ENCODE data around the gene GFRA4. TPM values are rescaled to one million over a fixed set of nuclear protein-coding genes. Genes with fewer than 3 reads are reported as not detected.

The GFRA4 gene
- polyA plus RNA-seq, 2 of the 4 experiments (the other 2 are of a cell fraction) = not detected

DNA sequence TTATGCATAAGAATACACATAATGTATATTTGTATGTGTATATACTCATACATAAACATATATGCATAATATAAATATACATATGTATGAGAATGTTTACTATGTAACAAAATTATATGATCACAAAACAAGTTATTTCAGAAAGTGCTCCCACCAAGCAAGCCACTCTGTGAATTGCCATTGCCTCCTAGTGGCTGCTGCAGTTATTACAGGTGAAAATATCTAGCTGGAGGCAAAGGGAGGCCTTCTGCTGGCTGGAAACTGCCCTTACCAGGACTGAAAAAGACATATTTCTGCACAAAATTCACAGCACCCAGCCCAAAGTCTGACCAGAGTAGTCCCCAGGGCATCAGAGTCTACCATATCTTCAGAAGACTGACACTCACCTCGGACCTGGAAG is 33.0 kb upstream of the GFRA4 start:
- no peak for ATAC-seq
- Histone ChIP-seq H3K4me2 (no peak overlapping the region), H3K9me3 (0 out of 3 replicates have a peak, but pooled peaks cover 2% of the 10 kb centered on the region), H3K4me3 (no peak overlapping the region), H3K27ac (no peak overlapping the region), H3K4me1 (no peaks in the 10 kb centered on the region)
- CTCF ChIA-PET = interaction anchor here (0.9 to 61.5 kb wide), 4 partner anchors 9 to 147 kb away, joined by 3 to 2233 read pairs (median 96); partner anchors contain the start of genes ADAM33, ADISSP, HSPA12B and SIGLEC1
- TF ChIP-seq SMC3 (IDR thresholded peaks at IDR 0.05) = no peak
- TF ChIP-seq, protein P1, sequence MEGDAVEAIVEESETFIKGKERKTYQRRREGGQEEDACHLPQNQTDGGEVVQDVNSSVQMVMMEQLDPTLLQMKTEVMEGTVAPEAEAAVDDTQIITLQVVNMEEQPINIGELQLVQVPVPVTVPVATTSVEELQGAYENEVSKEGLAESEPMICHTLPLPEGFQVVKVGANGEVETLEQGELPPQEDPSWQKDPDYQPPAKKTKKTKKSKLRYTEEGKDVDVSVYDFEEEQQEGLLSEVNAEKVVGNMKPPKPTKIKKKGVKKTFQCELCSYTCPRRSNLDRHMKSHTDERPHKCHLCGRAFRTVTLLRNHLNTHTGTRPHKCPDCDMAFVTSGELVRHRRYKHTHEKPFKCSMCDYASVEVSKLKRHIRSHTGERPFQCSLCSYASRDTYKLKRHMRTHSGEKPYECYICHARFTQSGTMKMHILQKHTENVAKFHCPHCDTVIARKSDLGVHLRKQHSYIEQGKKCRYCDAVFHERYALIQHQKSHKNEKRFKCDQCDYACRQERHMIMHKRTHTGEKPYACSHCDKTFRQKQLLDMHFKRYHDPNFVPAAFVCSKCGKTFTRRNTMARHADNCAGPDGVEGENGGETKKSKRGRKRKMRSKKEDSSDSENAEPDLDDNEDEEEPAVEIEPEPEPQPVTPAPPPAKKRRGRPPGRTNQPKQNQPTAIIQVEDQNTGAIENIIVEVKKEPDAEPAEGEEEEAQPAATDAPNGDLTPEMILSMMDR (IDR thresholded peaks at IDR 0.05) = peak; percentile 36; the same call in 2 of the 3 replicates
- FAIRE-seq = peak; percentile 13
- POLR2A ChIA-PET = no interaction called here
- WGBS (ENCODE audit: missing lambda C conversion rate) = 35% methylated on average over 1 of the region's 1 CpG
- no peak for DNase-seq (ENCODE audit: low read depth in 1 of 2, low spot score in 1 of 2)

DNA sequence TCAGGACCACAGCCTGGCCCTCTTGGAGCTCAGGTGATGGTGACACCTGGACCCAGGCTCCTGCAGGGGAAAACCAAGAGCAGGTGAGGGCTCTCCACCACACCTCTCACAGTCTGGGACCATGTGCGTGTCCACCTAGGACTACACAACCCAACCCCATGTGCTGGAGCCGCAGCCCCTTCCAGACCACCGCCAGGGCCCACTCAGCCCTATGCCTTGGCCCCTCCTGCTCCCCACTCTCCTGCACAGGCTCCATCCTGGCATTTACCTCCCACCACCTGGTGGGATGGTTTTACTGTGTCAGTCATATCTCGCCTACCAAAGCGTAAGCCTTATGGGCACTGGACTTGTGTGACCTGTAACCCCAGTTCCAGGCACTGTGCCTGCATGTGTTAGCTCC is 31.7 kb upstream of the GFRA4 start:
- H3K4me3 ChIP-seq = no peak overlapping the region
- ChIA-PET CTCF (interaction anchor here (0.7 to 61.5 kb wide), 6 partner anchors 7 to 124 kb away, joined by 3 to 2233 read pairs (median 6); partner anchors contain the start of genes ADAM33, ADISSP, HSPA12B and SIGLEC1), POLR2A (no interaction called here)
- FAIRE-seq (no peak), DNase-seq (ENCODE audit: low read depth in 1 of 2, low spot score in 1 of 2) (no peak), ATAC-seq (no peak)
- 0 out of 3 replicates have a peak, but pooled peaks cover 2% of the 10 kb centered on the region for H3K9me3 ChIP-seq
- TF ChIP-seq RARB (CRISPR knock-in tag; IDR thresholded peaks at IDR 0.05) (no peak), EHMT2 (IDR thresholded peaks at IDR 0.05; ENCODE audit: low read depth) (no peak), POLR2A (IDR thresholded peaks at IDR 0.05; ENCODE audit: low read length) (no peak), ZC3H11A (IDR thresholded peaks at IDR 0.05) (no peak), SMC3 (IDR thresholded peaks at IDR 0.05) (no peak), RCOR1 (IDR thresholded peaks at IDR 0.05; ENCODE audit: low read depth, low read length) (no peak), HEYL (CRISPR knock-in tag; IDR thresholded peaks at IDR 0.05) (no peak), ZFP36 (IDR thresholded peaks at IDR 0.05; ENCODE audit: borderline replicate concordance, partially characterized antibody) (no peak), HOXA7 (CRISPR knock-in tag; IDR thresholded peaks at IDR 0.05) (no peak), ATOH8 (CRISPR knock-in tag; IDR thresholded peaks at IDR 0.05; ENCODE audit: low read depth) (no peak), GATA3 (IDR thresholded peaks at IDR 0.05; ENCODE audit: borderline replicate concordance) (no peak), TP53 (CRISPR knock-in tag; IDR thresholded peaks at IDR 0.05) (no peak), PHF8 (IDR thresholded peaks at IDR 0.05; ENCODE audit: borderline replicate concordance, low read depth) (no peak)
- TF ChIP-seq, protein P2, sequence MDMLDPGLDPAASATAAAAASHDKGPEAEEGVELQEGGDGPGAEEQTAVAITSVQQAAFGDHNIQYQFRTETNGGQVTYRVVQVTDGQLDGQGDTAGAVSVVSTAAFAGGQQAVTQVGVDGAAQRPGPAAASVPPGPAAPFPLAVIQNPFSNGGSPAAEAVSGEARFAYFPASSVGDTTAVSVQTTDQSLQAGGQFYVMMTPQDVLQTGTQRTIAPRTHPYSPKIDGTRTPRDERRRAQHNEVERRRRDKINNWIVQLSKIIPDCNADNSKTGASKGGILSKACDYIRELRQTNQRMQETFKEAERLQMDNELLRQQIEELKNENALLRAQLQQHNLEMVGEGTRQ (IDR thresholded peaks at IDR 0.05) = no peak
- TF ChIP-seq, protein P3, sequence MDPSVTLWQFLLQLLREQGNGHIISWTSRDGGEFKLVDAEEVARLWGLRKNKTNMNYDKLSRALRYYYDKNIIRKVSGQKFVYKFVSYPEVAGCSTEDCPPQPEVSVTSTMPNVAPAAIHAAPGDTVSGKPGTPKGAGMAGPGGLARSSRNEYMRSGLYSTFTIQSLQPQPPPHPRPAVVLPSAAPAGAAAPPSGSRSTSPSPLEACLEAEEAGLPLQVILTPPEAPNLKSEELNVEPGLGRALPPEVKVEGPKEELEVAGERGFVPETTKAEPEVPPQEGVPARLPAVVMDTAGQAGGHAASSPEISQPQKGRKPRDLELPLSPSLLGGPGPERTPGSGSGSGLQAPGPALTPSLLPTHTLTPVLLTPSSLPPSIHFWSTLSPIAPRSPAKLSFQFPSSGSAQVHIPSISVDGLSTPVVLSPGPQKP (IDR thresholded peaks at IDR 0.05; ENCODE audit: low read depth, low read length) = no peak
- 87% methylated on average over 4 of the region's 5 CpGs for WGBS (ENCODE audit: missing lambda C conversion rate)
- no peak overlapping the region for H3K4me2 ChIP-seq
- H3K27ac ChIP-seq = no peak overlapping the region
- H3K4me1 ChIP-seq = no peaks in the 10 kb centered on the region

DNA sequence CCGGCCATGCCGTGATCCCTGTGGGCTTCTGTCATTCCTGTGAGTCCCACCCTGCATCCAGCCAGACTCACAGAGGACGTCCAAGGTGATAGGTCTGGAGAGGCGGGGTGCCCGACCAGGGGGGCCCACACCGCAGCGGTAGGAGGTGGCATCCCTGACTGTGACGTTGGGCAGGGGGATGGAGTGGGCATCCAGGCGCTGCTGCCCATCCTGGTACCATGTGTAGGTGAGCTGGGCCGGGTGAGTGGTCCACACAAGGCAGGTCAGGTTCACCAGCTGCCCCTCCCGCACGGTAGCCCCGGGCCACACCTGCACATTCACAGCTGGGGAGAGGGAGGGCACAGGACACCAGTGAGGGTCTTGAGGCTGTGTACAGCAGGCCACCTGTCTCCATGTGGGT is 30.2 kb upstream of the GFRA4 start:
- TF ChIP-seq, protein P4, sequence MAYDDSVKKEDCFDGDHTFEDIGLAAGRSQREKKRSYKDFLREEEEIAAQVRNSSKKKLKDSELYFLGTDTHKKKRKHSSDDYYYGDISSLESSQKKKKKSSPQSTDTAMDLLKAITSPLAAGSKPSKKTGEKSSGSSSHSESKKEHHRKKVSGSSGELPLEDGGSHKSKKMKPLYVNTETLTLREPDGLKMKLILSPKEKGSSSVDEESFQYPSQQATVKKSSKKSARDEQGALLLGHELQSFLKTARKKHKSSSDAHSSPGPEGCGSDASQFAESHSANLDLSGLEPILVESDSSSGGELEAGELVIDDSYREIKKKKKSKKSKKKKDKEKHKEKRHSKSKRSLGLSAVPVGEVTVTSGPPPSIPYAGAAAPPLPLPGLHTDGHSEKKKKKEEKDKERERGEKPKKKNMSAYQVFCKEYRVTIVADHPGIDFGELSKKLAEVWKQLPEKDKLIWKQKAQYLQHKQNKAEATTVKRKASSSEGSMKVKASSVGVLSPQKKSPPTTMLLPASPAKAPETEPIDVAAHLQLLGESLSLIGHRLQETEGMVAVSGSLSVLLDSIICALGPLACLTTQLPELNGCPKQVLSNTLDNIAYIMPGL (CRISPR knock-in tag; IDR thresholded peaks at IDR 0.05; ENCODE audit: borderline replicate concordance) = no peak
- TF ChIP-seq, protein P1 (IDR thresholded peaks at IDR 0.05) = no peak
- TF ChIP-seq GATA3 (IDR thresholded peaks at IDR 0.05; ENCODE audit: borderline replicate concordance) (no peak), ATOH8 (CRISPR knock-in tag; IDR thresholded peaks at IDR 0.05; ENCODE audit: low read depth) (no peak), NPAS2 (CRISPR knock-in tag; IDR thresholded peaks at IDR 0.05; ENCODE audit: borderline replicate concordance) (no peak), MAZ (IDR thresholded peaks at IDR 0.05; ENCODE audit: borderline replicate concordance, low read depth, low read length) (no peak), HOXA7 (CRISPR knock-in tag; IDR thresholded peaks at IDR 0.05) (no peak), HOXB13 (CRISPR knock-in tag; IDR thresholded peaks at IDR 0.05; ENCODE audit: low read depth) (no peak)
- Histone ChIP-seq H3K4me3 (no peak overlapping the region), H3K9me3 (0 out of 3 replicates have a peak, but pooled peaks cover 2% of the 10 kb centered on the region), H3K4me2 (no peak overlapping the region), H3K4me1 (no peaks in the 10 kb centered on the region), H3K27ac (no peak overlapping the region)
- no peak for ATAC-seq
- WGBS (ENCODE audit: missing lambda C conversion rate) = 53% methylated on average over 13 of the region's 13 CpGs
- ChIA-PET POLR2A (no interaction called here), CTCF (interaction anchor here (0.7 to 61.5 kb wide), 4 partner anchors 13 to 393 kb away, joined by 3 to 2233 read pairs (median 96); partner anchors contain the start of genes ADAM33, ADISSP, HSPA12B and SIGLEC1)
- DNase-seq (ENCODE audit: low read depth in 1 of 2, low spot score in 1 of 2) = no peak
- FAIRE-seq = no peak
